Measurements from ENCODE around the gene TNN.

The TNN gene

GRCh38 chr1:175126347-175126746 lies 58.7 kb downstream of the TNN start:
- TF ChIP-seq CTCF (conservative IDR thresholded peaks at IDR 0.05; ENCODE audit: control insufficient read depth, insufficient read depth, low read depth, low read length), result no peak
- DNase-seq (ENCODE audit: low read depth), result no peak
- H3K4me3 ChIP-seq (ENCODE audit: control insufficient read depth, low read depth, low read length), result no peak overlapping the region

GRCh38 chr1:175127565-175127964 lies 59.9 kb downstream of the TNN start:
- no peak for TF ChIP-seq CTCF (conservative IDR thresholded peaks at IDR 0.05; ENCODE audit: control insufficient read depth, insufficient read depth, low read depth, low read length)
- no peak for DNase-seq (ENCODE audit: low read depth)
- H3K4me3 ChIP-seq (ENCODE audit: control insufficient read depth, low read depth, low read length), result no peak overlapping the region

- H3K4me3 ChIP-seq (ENCODE audit: control insufficient read depth, low read depth, low read length), result no peak overlapping the region
- TF ChIP-seq CTCF (conservative IDR thresholded peaks at IDR 0.05; ENCODE audit: control insufficient read depth, insufficient read depth, low read depth, low read length), result no peak
- DNase-seq (ENCODE audit: low read depth), result no peak
These were observed 60.9 kb downstream of the TNN start for GRCh38 chr1:175128523-175128922.

- no peak for TF ChIP-seq CTCF (conservative IDR thresholded peaks at IDR 0.05; ENCODE audit: control insufficient read depth, insufficient read depth, low read depth, low read length)
- DNase-seq (ENCODE audit: low read depth), result peak; percentile 89
- H3K4me3 ChIP-seq (ENCODE audit: control insufficient read depth, low read depth, low read length), result no peak overlapping the region
These were observed 61.5 kb downstream of the TNN start for GRCh38 chr1:175129182-175129581.

- DNase-seq (ENCODE audit: low read depth), result no peak
These were observed 62.0 kb downstream of the TNN start for GRCh38 chr1:175129644-175129996.

GRCh38 chr1:175129997-175130648 lies 62.5 kb downstream of the TNN start:
- peak; percentile 22 for DNase-seq (ENCODE audit: low read depth)
- TF ChIP-seq CTCF (conservative IDR thresholded peaks at IDR 0.05; ENCODE audit: control insufficient read depth, insufficient read depth, low read depth, low read length), result no peak
- H3K4me3 ChIP-seq (ENCODE audit: control insufficient read depth, low read depth, low read length), result no peak overlapping the region

More at GRCh38 chr1:175129644-175129996, 62.0 kb downstream of the TNN start:
- no peak for TF ChIP-seq CTCF (conservative IDR thresholded peaks at IDR 0.05; ENCODE audit: control insufficient read depth, insufficient read depth, low read depth, low read length)
- H3K4me3 ChIP-seq (ENCODE audit: control insufficient read depth, low read depth, low read length), result no peak overlapping the region

GRCh38 chr1:175130649-175131045 lies 63.0 kb downstream of the TNN start:
- no peak for TF ChIP-seq CTCF (conservative IDR thresholded peaks at IDR 0.05; ENCODE audit: control insufficient read depth, insufficient read depth, low read depth, low read length)
- no peak for DNase-seq (ENCODE audit: low read depth)
- no peak overlapping the region for H3K4me3 ChIP-seq (ENCODE audit: control insufficient read depth, low read depth, low read length)

Data from fibroblast of mammary gland (primary cell).